ENCODE results near the gene ARGFX. TPM values are rescaled to one million over a fixed set of nuclear protein-coding genes. Genes with fewer than 3 reads are reported as not detected.
A peak's percentile ranks its signal among the peaks of the same experiment; 100 is the strongest.
"Not testable (repeated sequence)": the region's sequence is repeated elsewhere in the genome, so short reads cannot be mapped to it uniquely, and the experiment has no call there.

ARGFX gene
- total RNA-seq, 2 experiments from 2014 or later: not detected

- POLR2A ChIA-PET: interaction anchor here (0.7 to 1.6 kb wide), 2 partner anchors 11 to 128 kb away, joined by 3 to 7 read pairs; no protein-coding TSS in a partner anchor
Observed at GRCh38 chr3:121581691-121582090, 13.9 kb downstream of the ARGFX start.

GRCh38 chr3:121584418-121584817, 16.7 kb downstream of the ARGFX start:
- POLR2A ChIA-PET: interaction anchor here (0.7 kb wide), 1 partner anchor 17 kb away, joined by 3 read pairs; no protein-coding TSS in a partner anchor
- Histone ChIP-seq H3K4me1 (ENCODE audit: insufficient read depth, low read length, poor library complexity, severe bottlenecking) (no peaks in the 10 kb centered on the region), H3K36me3 (ENCODE audit: insufficient read depth, low read length) (no peaks in the 10 kb centered on the region), H4K20me1 (ENCODE audit: insufficient read depth, low read length) (no peaks in the 10 kb centered on the region), H3K79me2 (ENCODE audit: insufficient read depth, low read depth, low read length) (no peaks in the 10 kb centered on the region), H3K27ac (ENCODE audit: low read depth, low read length, poor library complexity, severe bottlenecking) (no peak overlapping the region), H2AFZ (ENCODE audit: low read length) (no peak overlapping the region), H3K9me2 (ENCODE audit: insufficient read depth, low read length) (no peaks in the 10 kb centered on the region), H3K9me3 (ENCODE audit: low read length) (no peaks in the 10 kb centered on the region), H3K4me2 (ENCODE audit: low read length) (no peak overlapping the region), H3K4me3 (ENCODE audit: low read depth, low read length, poor library complexity, severe bottlenecking) (no peak overlapping the region)
- CTCF ChIA-PET (ENCODE audit: unreplicated experiment): no interaction called here
- BruUV-seq (replicated peaks): no TSS peak
- DNase-seq (ENCODE audit: low spot score): no peak
- intact Hi-C loops (cut with micrococcal nuclease; ENCODE audit: unreplicated experiment): no loop called here
- TF ChIP-seq EZH2phosphoT487 (IDR thresholded peaks at IDR 0.05; ENCODE audit: borderline replicate concordance, low read depth, low read length) (no peak), CTCF (conservative IDR thresholded peaks at IDR 0.05; ENCODE audit: low read length) (no peak)

More at GRCh38 chr3:121581691-121582090, 13.9 kb downstream of the ARGFX start:
- TF ChIP-seq EZH2phosphoT487 (IDR thresholded peaks at IDR 0.05; ENCODE audit: borderline replicate concordance, low read depth, low read length) (no peak), CTCF (conservative IDR thresholded peaks at IDR 0.05; ENCODE audit: low read length) (no peak)
- Histone ChIP-seq H3K27ac (ENCODE audit: low read depth, low read length, poor library complexity, severe bottlenecking) (no peak overlapping the region), H4K20me1 (ENCODE audit: insufficient read depth, low read length) (no peaks in the 10 kb centered on the region), H3K9me2 (ENCODE audit: insufficient read depth, low read length) (no peaks in the 10 kb centered on the region), H3K4me3 (ENCODE audit: low read depth, low read length, poor library complexity, severe bottlenecking) (no peak overlapping the region), H3K4me1 (ENCODE audit: insufficient read depth, low read length, poor library complexity, severe bottlenecking) (no peaks in the 10 kb centered on the region), H3K4me2 (ENCODE audit: low read length) (no peak overlapping the region), H2AFZ (ENCODE audit: low read length) (no peak overlapping the region), H3K36me3 (ENCODE audit: insufficient read depth, low read length) (no peaks in the 10 kb centered on the region), H3K9me3 (ENCODE audit: low read length) (no peaks in the 10 kb centered on the region), H3K79me2 (ENCODE audit: insufficient read depth, low read depth, low read length) (no peaks in the 10 kb centered on the region)
- BruUV-seq (replicated peaks): no TSS peak
- intact Hi-C loops (cut with micrococcal nuclease; ENCODE audit: unreplicated experiment): no loop called here
- DNase-seq (ENCODE audit: low spot score): no peak
- CTCF ChIA-PET (ENCODE audit: unreplicated experiment): no interaction called here

- CTCF ChIA-PET (ENCODE audit: unreplicated experiment): no interaction called here
- Histone ChIP-seq H3K9me2 (ENCODE audit: insufficient read depth, low read length) (no peaks in the 10 kb centered on the region), H3K36me3 (ENCODE audit: insufficient read depth, low read length) (no peaks in the 10 kb centered on the region), H2AFZ (ENCODE audit: low read length) (peak within 1 kb of the TSS; percentile 67; the same call in 1 of the 2 replicates), H3K4me1 (ENCODE audit: insufficient read depth, low read length, poor library complexity, severe bottlenecking) (peaks cover 16% of the 10 kb centered on the region), H3K9me3 (ENCODE audit: low read length) (no peaks in the 10 kb centered on the region), H3K4me2 (ENCODE audit: low read length) (peak within 1 kb of the TSS; percentile 56), H3K79me2 (ENCODE audit: insufficient read depth, low read depth, low read length) (no peaks in the 10 kb centered on the region), H4K20me1 (ENCODE audit: insufficient read depth, low read length) (no peaks in the 10 kb centered on the region), H3K4me3 (ENCODE audit: low read depth, low read length, poor library complexity, severe bottlenecking) (peak within 1 kb of the TSS; percentile 14), H3K27ac (ENCODE audit: low read depth, low read length, poor library complexity, severe bottlenecking) (no peak within 1 kb of the TSS)
- TF ChIP-seq CTCF (conservative IDR thresholded peaks at IDR 0.05; ENCODE audit: low read length) (peak; percentile 29; the same call in 1 of the 2 replicates), EZH2phosphoT487 (IDR thresholded peaks at IDR 0.05; ENCODE audit: borderline replicate concordance, low read depth, low read length) (no peak)
- intact Hi-C loops (cut with micrococcal nuclease; ENCODE audit: unreplicated experiment): no loop called here
- POLR2A ChIA-PET: interaction anchor here (0.7 to 2.1 kb wide), 4 partner anchors 9 to 236 kb away, joined by 3 to 8 read pairs (median 5); no protein-coding TSS in a partner anchor
- no TSS peak for BruUV-seq (replicated peaks)
- peak; percentile 66 for DNase-seq (ENCODE audit: low spot score)
Observed at GRCh38 chr3:121592856-121593702, 25.3 kb downstream of the ARGFX start, which contains the start of gene FBXO40. Gene FBXO40 (plus strand): TSS chr3:121593379. CDS start chr3:121620576, 27,197 bp downstream.

GRCh38 chr3:121593806-121594205, 26.1 kb downstream of the ARGFX start:
- CTCF ChIA-PET (ENCODE audit: unreplicated experiment); H3K27ac ChIP-seq (ENCODE audit: low read depth, low read length, poor library complexity, severe bottlenecking); H3K9me3 ChIP-seq (ENCODE audit: low read length); BruUV-seq (replicated peaks); H4K20me1 ChIP-seq (ENCODE audit: insufficient read depth, low read length); H3K4me3 ChIP-seq (ENCODE audit: low read depth, low read length, poor library complexity, severe bottlenecking); H3K36me3 ChIP-seq (ENCODE audit: insufficient read depth, low read length); H3K79me2 ChIP-seq (ENCODE audit: insufficient read depth, low read depth, low read length); H3K9me2 ChIP-seq (ENCODE audit: insufficient read depth, low read length); intact Hi-C loops (cut with micrococcal nuclease; ENCODE audit: unreplicated experiment); DNase-seq (ENCODE audit: low spot score): not testable (repeated sequence)
- Histone ChIP-seq H3K4me2 (ENCODE audit: low read length) (peak overlapping the region; percentile 56), H3K4me1 (ENCODE audit: insufficient read depth, low read length, poor library complexity, severe bottlenecking) (peaks cover 16% of the 10 kb centered on the region), H2AFZ (ENCODE audit: low read length) (peak overlapping the region; percentile 67; the same call in 1 of the 2 replicates)
- POLR2A ChIA-PET: interaction anchor here (0.7 to 2.1 kb wide), 3 partner anchors 8 to 235 kb away, joined by 3 to 8 read pairs (median 6); no protein-coding TSS in a partner anchor

Data from OCI-LY7 (cell line).